MCF 10A (cell line): ENCODE results near the gene CDC16. TPM values are rescaled to one million over a fixed set of nuclear protein-coding genes. Genes with fewer than 3 reads are reported as not detected.

Experiments
- BruUV-seq: library from RNA; stranded (reverse); fragments of 400-500 nt; replicated peaks from 2 replicates; lab custom pipeline; 2021; lab: Mats Ljungman, UMichigan
- CTCF ChIA-PET: fragments of 300-600 bp; sonication (Branson Sonifier 250); formaldehyde crosslinking; extraction: SDS; loops from one replicate; lab custom pipeline; 2021; ENCODE audit warnings: antibody characterized with exemption, inconsistent platforms; lab: Yijun Ruan, JAX
- POLR2A ChIA-PET: fragments of 300-600, 350-650 bp; sonication (Branson Sonifier 250); formaldehyde crosslinking; extraction: SDS; loops from one replicate; lab custom pipeline; 2020; ENCODE audit warnings: antibody characterized with exemption, inconsistent platforms; lab: Yijun Ruan, JAX
- DNase-seq: peaks from one replicate; pipeline ENCODE4 v3.0.0-alpha.2; 2018; ENCODE audit not compliant: unreplicated experiment
- H3K27ac Mint-ChIP-seq: one replicate; pipeline ENCODE4 v1.8.0; 2022; ENCODE audit warnings: mild to moderate bottlenecking, low read depth, mixed read lengths; ENCODE audit not compliant: unreplicated experiment
- H3K27me3 Mint-ChIP-seq: one replicate; pipeline ENCODE4 v1.8.0; 2022; ENCODE audit warnings: mixed read lengths; ENCODE audit not compliant: insufficient read depth, unreplicated experiment
- H3K36me3 Mint-ChIP-seq: one replicate; pipeline ENCODE4 v1.8.0; 2022; ENCODE audit warnings: mild to moderate bottlenecking, moderate library complexity, mixed read lengths; ENCODE audit not compliant: insufficient read depth, unreplicated experiment
- H3K4me1 Mint-ChIP-seq: one replicate; pipeline ENCODE4 v1.8.0; 2022; ENCODE audit warnings: mixed read lengths; ENCODE audit not compliant: insufficient read depth, unreplicated experiment
- H3K4me3 Mint-ChIP-seq: one replicate; pipeline ENCODE4 v1.8.0; 2022; ENCODE audit warnings: mild to moderate bottlenecking, moderate library complexity, mixed read lengths; ENCODE audit not compliant: unreplicated experiment
- H3K9me3 Mint-ChIP-seq: one replicate; pipeline ENCODE4 v1.8.0; 2022; ENCODE audit warnings: mixed read lengths; ENCODE audit not compliant: unreplicated experiment
- CTCF ChIP-seq: fragments of 200-600 bp; IDR thresholded peaks from one replicate; pipeline ENCODE4 v1.8.0; 2022; ENCODE audit warnings: antibody characterized with exemption, mild to moderate bottlenecking; ENCODE audit not compliant: unreplicated experiment
- intact Hi-C: fragments of 100-400 bp; cut with micrococcal nuclease; formaldehyde crosslinking; loops from 2 replicates; pipeline ENCODE4 v1.14.1; 2022
- total RNA-seq: library from RNA; stranded (reverse); gene quantifications from 2 replicates; pipeline ENCODE4 v1.2.3, GENCODE V29; 2022

Gene CDC16
- total RNA-seq, 1 experiment from 2014 or later = 72.4 TPM

- TF ChIP-seq CTCF = no peak
- peaks cover 81% of the 10 kb centered on the region for H3K36me3 Mint-ChIP-seq
- H3K9me3 Mint-ChIP-seq = no peaks in the 10 kb centered on the region
- CTCF ChIA-PET = no interaction called here
- H3K27me3 Mint-ChIP-seq = no peaks in the 10 kb centered on the region
- no peaks in the 10 kb centered on the region for H3K4me1 Mint-ChIP-seq
- H3K4me3 Mint-ChIP-seq = no peak overlapping the region
- DNase-seq = no peak
- intact Hi-C loops = no loop called here
- no TSS peak for BruUV-seq
- no peak overlapping the region for H3K27ac Mint-ChIP-seq
- POLR2A ChIA-PET = interaction anchor here (2.0 kb wide), 1 partner anchor 14 kb away, joined by 6 read pairs; no protein-coding TSS in a partner anchor
These were observed 31.5 kb downstream of the CDC16 start for GRCh38 chr13:114266241-114266640.

- intact Hi-C loops = no loop called here
- H3K4me1 Mint-ChIP-seq = no peaks in the 10 kb centered on the region
- H3K27ac Mint-ChIP-seq = no peak overlapping the region
- no peak overlapping the region for H3K4me3 Mint-ChIP-seq
- POLR2A ChIA-PET = interaction anchor here (0.6 to 1.6 kb wide), 4 partner anchors 9 to 19 kb away, joined by 3 to 5 read pairs (median 4); partner anchors contain the start of gene UPF3A
- no peak for DNase-seq
- H3K9me3 Mint-ChIP-seq = no peaks in the 10 kb centered on the region
- no peaks in the 10 kb centered on the region for H3K27me3 Mint-ChIP-seq
- CTCF ChIA-PET = no interaction called here
- no peak for TF ChIP-seq CTCF
- peaks cover 87% of the 10 kb centered on the region for H3K36me3 Mint-ChIP-seq
- BruUV-seq = no TSS peak
These were observed 33.9 kb downstream of the CDC16 start for GRCh38 chr13:114268344-114269280.

GRCh38 chr13:114269281-114269770 lies 34.6 kb downstream of the CDC16 start:
- POLR2A ChIA-PET = interaction anchor here (0.6 to 2.0 kb wide), 6 partner anchors 8 to 628 kb away, joined by 3 to 5 read pairs (median 4); partner anchors contain the start of gene UPF3A
- CTCF ChIA-PET = no interaction called here
- no peak for DNase-seq
- Mint-ChIP-seq H3K27ac (no peak overlapping the region), H3K9me3 (no peaks in the 10 kb centered on the region), H3K4me1 (no peaks in the 10 kb centered on the region), H3K36me3 (peaks cover 86% of the 10 kb centered on the region), H3K4me3 (no peak overlapping the region), H3K27me3 (no peaks in the 10 kb centered on the region)
- intact Hi-C loops = no loop called here
- BruUV-seq = no TSS peak
- no peak for TF ChIP-seq CTCF

GRCh38 chr13:114272977-114273376 lies 38.3 kb downstream of the CDC16 start:
- CTCF ChIA-PET = no interaction called here
- intact Hi-C loops = no loop called here

More at GRCh38 chr13:114272977-114273376, 38.3 kb downstream of the CDC16 start:
- POLR2A ChIA-PET = no interaction called here
- peaks cover 71% of the 10 kb centered on the region for H3K36me3 Mint-ChIP-seq
- H3K27ac Mint-ChIP-seq = peak overlapping the region; percentile 3
- no peaks in the 10 kb centered on the region for H3K9me3 Mint-ChIP-seq
- no peak overlapping the region for H3K4me3 Mint-ChIP-seq
- TF ChIP-seq CTCF = no peak
- BruUV-seq = no TSS peak
- no peaks in the 10 kb centered on the region for H3K4me1 Mint-ChIP-seq
- H3K27me3 Mint-ChIP-seq = no peaks in the 10 kb centered on the region
- DNase-seq = no peak
